Measurements from ENCODE around the gene PYDC2. TPM values are rescaled to one million over a fixed set of nuclear protein-coding genes. Genes with fewer than 3 reads are reported as not detected.

Gene PYDC2
- polyA plus RNA-seq, 1 experiment: not detected

DNA sequence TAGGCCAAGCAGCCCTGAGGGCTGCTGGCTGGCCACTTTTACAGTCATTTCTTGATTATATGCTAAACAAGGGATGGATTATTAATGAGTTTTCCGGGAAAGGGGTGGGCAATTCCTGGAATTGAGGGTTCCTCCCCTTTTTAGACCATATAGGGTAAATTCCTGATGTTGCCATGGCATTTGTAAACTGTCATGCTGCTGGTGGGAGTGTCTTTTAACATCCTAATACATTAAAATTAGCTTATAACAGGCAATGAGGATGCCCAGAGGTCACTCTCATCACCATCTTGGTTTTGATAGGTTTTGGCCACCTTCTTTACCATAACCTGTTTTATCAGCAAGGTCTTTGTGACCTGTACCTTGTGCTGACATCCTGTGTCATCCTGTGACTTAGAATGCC lies 11.7 kb upstream of the PYDC2 start:
- ChIA-PET CTCF (no interaction called here), POLR2A (no interaction called here)
- Histone ChIP-seq H3K4me3 (ENCODE audit: low read depth, low read length) (no peak overlapping the region), H3K27me3 (ENCODE audit: control insufficient read depth, insufficient read depth, low read length) (no peaks in the 10 kb centered on the region), H3K36me3 (ENCODE audit: control insufficient read depth, insufficient read depth, low read length) (no peaks in the 10 kb centered on the region)
- DNase-seq (ENCODE audit: low read depth): no peak
- TF ChIP-seq, protein P1, sequence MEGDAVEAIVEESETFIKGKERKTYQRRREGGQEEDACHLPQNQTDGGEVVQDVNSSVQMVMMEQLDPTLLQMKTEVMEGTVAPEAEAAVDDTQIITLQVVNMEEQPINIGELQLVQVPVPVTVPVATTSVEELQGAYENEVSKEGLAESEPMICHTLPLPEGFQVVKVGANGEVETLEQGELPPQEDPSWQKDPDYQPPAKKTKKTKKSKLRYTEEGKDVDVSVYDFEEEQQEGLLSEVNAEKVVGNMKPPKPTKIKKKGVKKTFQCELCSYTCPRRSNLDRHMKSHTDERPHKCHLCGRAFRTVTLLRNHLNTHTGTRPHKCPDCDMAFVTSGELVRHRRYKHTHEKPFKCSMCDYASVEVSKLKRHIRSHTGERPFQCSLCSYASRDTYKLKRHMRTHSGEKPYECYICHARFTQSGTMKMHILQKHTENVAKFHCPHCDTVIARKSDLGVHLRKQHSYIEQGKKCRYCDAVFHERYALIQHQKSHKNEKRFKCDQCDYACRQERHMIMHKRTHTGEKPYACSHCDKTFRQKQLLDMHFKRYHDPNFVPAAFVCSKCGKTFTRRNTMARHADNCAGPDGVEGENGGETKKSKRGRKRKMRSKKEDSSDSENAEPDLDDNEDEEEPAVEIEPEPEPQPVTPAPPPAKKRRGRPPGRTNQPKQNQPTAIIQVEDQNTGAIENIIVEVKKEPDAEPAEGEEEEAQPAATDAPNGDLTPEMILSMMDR (IDR thresholded peaks at IDR 0.05; ENCODE audit: insufficient read depth, low read depth, low read length): no peak

DNA sequence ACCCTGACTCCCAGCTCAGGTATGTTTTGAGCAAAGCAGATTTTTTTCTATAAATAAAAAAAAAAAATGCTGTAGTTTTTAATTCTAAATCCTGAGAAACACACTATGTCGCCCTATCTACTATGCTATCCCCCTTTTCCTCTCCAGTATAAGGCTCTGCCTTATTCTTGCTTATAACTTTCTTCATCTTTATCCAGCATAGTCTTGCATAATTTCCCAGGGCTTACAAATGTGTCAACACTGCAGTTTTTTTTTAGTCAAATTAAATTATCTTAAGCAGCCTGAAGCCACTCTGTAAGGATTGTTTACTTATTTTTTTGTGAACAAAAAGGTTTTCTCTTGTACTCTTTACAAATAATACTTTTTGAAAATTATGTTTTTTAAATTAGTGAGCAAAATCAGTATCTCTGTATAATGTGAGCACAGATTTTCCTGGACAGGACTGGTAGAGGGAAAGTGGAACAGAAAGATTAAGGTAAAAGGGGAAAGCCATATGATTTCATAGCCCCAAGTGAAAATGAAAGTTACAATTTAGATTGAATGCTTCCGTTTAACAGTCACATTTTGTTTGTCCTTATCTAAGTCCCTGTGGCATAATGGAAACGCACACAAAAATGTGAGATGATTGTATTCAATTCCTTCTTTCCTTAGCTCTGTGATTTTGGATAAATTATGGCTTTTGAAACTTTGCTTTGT lies 5.6 kb upstream of the PYDC2 start:
- Histone ChIP-seq H3K36me3 (ENCODE audit: control insufficient read depth, insufficient read depth, low read length) (no peaks in the 10 kb centered on the region), H3K27me3 (ENCODE audit: control insufficient read depth, insufficient read depth, low read length) (no peaks in the 10 kb centered on the region), H3K4me3 (ENCODE audit: low read depth, low read length) (no peak overlapping the region)
- DNase-seq (ENCODE audit: low read depth): no peak
- TF ChIP-seq, protein P1 (IDR thresholded peaks at IDR 0.05; ENCODE audit: insufficient read depth, low read depth, low read length): no peak
- ChIA-PET CTCF (no interaction called here), POLR2A (no interaction called here)

DNA sequence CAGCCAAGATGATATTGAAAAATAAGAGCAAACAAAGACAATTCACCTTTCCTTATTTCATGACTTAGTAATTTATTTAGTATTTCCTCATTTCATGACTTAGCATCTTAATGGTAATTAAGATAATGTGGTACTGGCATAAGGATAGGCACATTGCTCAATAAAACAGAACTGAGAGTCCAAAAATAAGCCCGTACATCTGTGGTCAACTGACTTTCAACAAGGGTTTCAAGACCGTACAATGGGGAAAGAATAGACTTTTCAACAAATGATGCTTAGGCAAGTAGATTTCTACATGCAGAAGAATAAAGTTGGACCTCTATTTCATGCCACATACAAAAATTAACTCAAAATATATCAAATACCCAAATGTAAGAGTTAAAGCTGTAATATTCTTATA lies 603 bp upstream of the PYDC2 start:
- TF ChIP-seq, protein P1 (IDR thresholded peaks at IDR 0.05; ENCODE audit: insufficient read depth, low read depth, low read length): no peak
- H3K27me3 ChIP-seq (ENCODE audit: control insufficient read depth, insufficient read depth, low read length): no peaks in the 10 kb centered on the region
- POLR2A ChIA-PET: no interaction called here
- DNase-seq (ENCODE audit: low read depth): no peak
- CTCF ChIA-PET: no interaction called here
- no peak overlapping the region for H3K4me3 ChIP-seq (ENCODE audit: low read depth, low read length)
- H3K36me3 ChIP-seq (ENCODE audit: control insufficient read depth, insufficient read depth, low read length): no peaks in the 10 kb centered on the region

DNA sequence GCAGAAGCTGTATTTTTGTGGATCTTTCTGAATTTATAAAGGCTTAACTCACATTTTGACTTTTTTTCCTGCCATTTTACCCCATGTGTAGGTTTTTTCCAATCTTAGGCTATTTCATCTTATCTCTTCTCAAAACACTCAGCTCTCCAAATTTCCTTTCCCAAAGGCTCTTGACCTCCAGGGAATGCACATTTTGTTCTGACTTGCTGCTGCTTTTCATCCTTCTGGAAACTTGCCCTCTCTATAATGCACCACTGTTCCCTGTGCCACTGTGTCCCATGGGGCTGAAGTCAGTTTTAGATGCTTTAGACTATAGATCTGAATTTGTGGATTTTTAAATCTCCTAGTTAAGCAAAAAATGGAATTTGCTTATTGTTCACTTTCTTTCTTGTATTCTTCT lies 9.1 kb downstream of the PYDC2 start:
- TF ChIP-seq, protein P1 (IDR thresholded peaks at IDR 0.05; ENCODE audit: insufficient read depth, low read depth, low read length): no peak
- Histone ChIP-seq H3K36me3 (ENCODE audit: control insufficient read depth, insufficient read depth, low read length) (no peaks in the 10 kb centered on the region), H3K4me3 (ENCODE audit: low read depth, low read length) (no peak overlapping the region), H3K27me3 (ENCODE audit: control insufficient read depth, insufficient read depth, low read length) (no peaks in the 10 kb centered on the region)
- ChIA-PET POLR2A (no interaction called here), CTCF (no interaction called here)
- DNase-seq (ENCODE audit: low read depth): no peak

DNA sequence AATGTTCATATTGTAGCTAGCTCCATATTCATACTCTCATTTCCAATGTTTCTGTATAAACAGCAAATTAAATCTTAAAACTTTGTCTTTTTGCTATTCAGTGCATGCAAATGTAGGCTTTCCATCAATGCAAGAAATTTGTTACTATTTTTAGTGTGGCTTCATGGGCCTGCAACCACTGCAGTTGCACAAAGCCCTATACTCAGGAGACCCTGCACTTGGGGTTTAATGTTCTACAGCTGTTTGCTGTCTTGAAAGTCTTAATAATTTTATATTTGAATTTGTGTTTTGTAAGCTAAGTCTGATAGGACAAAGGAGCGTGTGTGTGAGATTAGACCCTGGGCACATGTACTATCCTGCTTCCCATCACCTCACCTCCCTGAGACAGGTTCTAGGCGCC lies 9.6 kb downstream of the PYDC2 start:
- H3K36me3 ChIP-seq (ENCODE audit: control insufficient read depth, insufficient read depth, low read length): no peaks in the 10 kb centered on the region
- DNase-seq (ENCODE audit: low read depth): no peak
- H3K4me3 ChIP-seq (ENCODE audit: low read depth, low read length): no peak overlapping the region
- TF ChIP-seq, protein P1 (IDR thresholded peaks at IDR 0.05; ENCODE audit: insufficient read depth, low read depth, low read length): no peak
- no peaks in the 10 kb centered on the region for H3K27me3 ChIP-seq (ENCODE audit: control insufficient read depth, insufficient read depth, low read length)
- ChIA-PET POLR2A (no interaction called here), CTCF (no interaction called here)
